NOMO-1 treated with DMSO at 0.1 percent for 48 hours (cell line): ENCODE data around the gene DNAJC3.

Experiments used
- DNase-seq: peaks from one replicate; lab custom pipeline; 2025; ENCODE audit not compliant: unreplicated experiment; lab: John Stamatoyannopoulos, UW

Gene DNAJC3

DNA sequence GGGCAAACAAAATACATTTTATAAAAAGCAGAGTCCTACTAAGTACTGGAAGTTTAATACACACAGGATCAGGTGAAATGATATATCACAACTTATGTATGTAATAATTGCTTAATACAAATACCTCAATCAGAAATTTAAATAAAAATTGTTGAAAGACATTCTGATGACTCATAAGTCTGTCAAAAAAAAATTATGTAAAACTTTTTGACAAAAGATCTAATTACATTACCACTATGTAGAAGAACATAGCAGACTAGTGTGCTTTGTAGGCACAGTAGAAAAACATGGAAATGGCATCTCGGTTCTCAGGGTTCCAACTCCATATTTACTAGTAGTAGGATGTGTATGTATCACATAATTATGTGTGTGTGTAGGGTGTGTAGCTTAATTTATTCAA is 156.2 kb downstream of the DNAJC3 start:
- no peak for DNase-seq

DNA sequence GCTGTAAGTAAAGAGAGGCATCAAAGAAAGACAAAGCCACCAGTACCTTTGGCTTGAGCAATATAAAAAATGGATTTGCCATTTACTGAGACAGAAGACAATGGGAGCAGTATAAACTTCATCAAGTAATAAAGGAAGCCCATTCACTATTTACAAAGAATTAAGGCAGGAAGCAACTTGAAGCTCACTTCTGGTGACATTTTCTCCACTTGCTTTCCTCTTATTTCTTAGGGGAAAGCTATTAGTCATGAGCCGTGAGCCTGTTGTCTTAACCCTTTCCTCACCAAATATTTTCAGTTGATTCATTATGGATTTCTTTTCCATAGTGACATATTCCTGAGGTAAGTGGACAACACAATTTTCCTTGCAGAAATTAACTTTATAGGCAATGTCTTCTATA is 156.8 kb downstream of the DNAJC3 start:
- peak; percentile 8 for DNase-seq

DNA sequence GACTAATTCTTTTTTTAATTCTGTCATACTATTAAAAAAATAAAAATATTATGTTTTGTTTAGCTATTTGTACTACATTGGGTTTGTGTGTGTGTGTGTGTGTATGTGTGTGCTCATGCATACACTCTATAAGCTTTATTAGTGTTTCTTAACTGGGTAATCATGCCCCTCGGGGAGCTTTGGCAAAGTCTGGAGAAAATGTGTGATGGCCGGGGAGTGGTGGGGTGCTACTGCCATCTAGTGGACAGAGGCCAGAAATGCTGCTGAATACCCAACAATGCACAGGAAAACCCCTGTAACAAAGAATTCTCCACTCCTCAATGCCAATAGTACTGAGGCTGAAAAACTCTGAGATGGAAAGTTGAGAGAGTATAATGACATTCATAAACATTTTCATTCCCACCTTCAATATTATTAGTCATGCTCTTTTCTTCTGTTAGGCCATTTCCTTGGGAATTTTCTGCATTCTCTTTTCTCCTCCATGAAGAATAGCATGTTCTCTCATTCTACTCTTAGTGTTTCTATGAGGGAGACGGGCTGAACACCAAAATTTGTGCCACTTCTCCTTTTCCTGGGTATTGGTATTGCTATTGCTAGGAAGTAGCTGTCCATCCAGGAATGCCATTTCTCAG is 157.3 kb downstream of the DNAJC3 start:
- DNase-seq: peak; percentile 50

DNA sequence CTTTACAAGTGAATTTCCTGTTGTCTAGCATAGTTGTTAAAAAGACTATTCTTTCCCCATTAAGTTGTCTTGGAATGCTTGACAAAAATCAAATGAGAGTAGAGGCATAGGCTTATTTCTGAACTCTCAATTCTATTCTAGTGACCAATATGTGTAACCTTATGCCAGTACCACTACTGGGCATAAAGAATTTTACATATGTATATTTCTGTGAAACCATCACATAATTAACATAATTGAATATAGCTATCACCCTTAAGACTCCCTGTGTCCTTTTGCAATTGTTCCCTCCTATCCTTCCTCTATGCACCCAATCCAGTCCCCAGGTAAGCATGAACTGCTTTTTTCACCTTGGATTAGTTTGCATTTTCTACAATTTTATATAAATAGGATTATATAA is 165.0 kb downstream of the DNAJC3 start:
- no peak for DNase-seq

DNA sequence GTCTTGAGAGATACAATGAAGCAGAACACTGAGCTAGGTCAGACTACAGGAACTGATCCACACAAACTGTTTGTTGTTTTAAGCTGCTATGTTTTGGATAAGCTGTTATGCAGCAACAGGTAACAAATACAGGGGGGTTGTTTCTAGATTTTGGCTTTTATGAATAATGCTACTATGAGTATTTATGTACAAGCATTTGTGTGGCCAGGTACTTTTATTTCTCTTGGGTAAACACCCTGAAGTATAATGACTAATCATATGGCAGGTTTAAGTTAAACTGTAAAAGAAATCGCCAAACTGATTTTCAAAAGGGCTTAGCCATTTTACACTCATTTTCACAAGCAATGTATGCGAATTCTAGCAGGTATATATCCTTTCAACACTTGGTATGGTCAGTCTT is 166.0 kb downstream of the DNAJC3 start:
- DNase-seq: no peak
